Fibroblast of peridontal ligament (primary cell): ENCODE measurements around the gene MPIG6B.

Experiments used
- DNase-seq: peaks from one replicate; pipeline ENCODE4 v3.0.0-alpha.2; 2010; ENCODE audit errors: extremely low read depth

The MPIG6B gene

GRCh38 chr6:31737991-31738979 lies 15.1 kb downstream of the MPIG6B start:
- peak; percentile 88 for DNase-seq

- DNase-seq, result peak; percentile 98
Observed at GRCh38 chr6:31739639-31740396, 16.6 kb downstream of the MPIG6B start, which contains the start of gene MSH5. MSH5 (plus strand) TSS chr6:31740005; CDS start chr6:31740467, 462 bp downstream.

- DNase-seq, result no peak
Observed at GRCh38 chr6:31740397-31741223, 17.4 kb downstream of the MPIG6B start.

- DNase-seq, result no peak
Observed at GRCh38 chr6:31741815-31742214, 18.6 kb downstream of the MPIG6B start.

- DNase-seq, result no peak
Observed at GRCh38 chr6:31742894-31743293, 19.7 kb downstream of the MPIG6B start.

GRCh38 chr6:31744422-31744821 lies 21.2 kb downstream of the MPIG6B start:
- DNase-seq, result no peak

GRCh38 chr6:31749301-31750036 lies 26.3 kb downstream of the MPIG6B start:
- DNase-seq, result no peak

- DNase-seq, result no peak
Observed at GRCh38 chr6:31750411-31751022, 27.3 kb downstream of the MPIG6B start.

- peak; percentile 76 for DNase-seq
Observed at GRCh38 chr6:31752739-31753319, 29.7 kb downstream of the MPIG6B start.

GRCh38 chr6:31758281-31758680 lies 35.1 kb downstream of the MPIG6B start:
- DNase-seq, result no peak

GRCh38 chr6:31760790-31761189 lies 37.6 kb downstream of the MPIG6B start:
- no peak for DNase-seq

GRCh38 chr6:31761343-31761742 lies 38.2 kb downstream of the MPIG6B start:
- no peak for DNase-seq

GRCh38 chr6:31762356-31762755 lies 39.2 kb downstream of the MPIG6B start, which contains the start of gene SAPCD1:
SAPCD1 (plus strand) TSS chr6:31762656; CDS start chr6:31763055, 399 bp downstream.
- no peak for DNase-seq

- DNase-seq, result no peak
Observed at GRCh38 chr6:31762878-31763618, 39.9 kb downstream of the MPIG6B start.

GRCh38 chr6:31763619-31763940 lies 40.4 kb downstream of the MPIG6B start:
- peak; percentile 70 for DNase-seq

- DNase-seq, result no peak
Observed at GRCh38 chr6:31764198-31764597, 41.0 kb downstream of the MPIG6B start.

- DNase-seq, result no peak
Observed at GRCh38 chr6:31765559-31765909, 42.4 kb downstream of the MPIG6B start.

- no peak for DNase-seq
Observed at GRCh38 chr6:31765910-31766794, 43.0 kb downstream of the MPIG6B start.
